Epithelial cell of prostate (primary cell): ENCODE measurements around the gene SNU13.
"Not testable (repeated sequence)": the region's sequence is repeated elsewhere in the genome, so short reads cannot be mapped to it uniquely, and the experiment has no call there.

Source experiments
- DNase-seq: peaks from one replicate; pipeline ENCODE4 v3.0.0-alpha.2; 2011; ENCODE audit warnings: low read depth, low spot score
- H3K27ac ChIP-seq: fragments of 450-650 bp; 2 replicates; pipeline ENCODE4 v1.5.1; 2017; ENCODE audit warnings: mild to moderate bottlenecking

SNU13 gene

DNA sequence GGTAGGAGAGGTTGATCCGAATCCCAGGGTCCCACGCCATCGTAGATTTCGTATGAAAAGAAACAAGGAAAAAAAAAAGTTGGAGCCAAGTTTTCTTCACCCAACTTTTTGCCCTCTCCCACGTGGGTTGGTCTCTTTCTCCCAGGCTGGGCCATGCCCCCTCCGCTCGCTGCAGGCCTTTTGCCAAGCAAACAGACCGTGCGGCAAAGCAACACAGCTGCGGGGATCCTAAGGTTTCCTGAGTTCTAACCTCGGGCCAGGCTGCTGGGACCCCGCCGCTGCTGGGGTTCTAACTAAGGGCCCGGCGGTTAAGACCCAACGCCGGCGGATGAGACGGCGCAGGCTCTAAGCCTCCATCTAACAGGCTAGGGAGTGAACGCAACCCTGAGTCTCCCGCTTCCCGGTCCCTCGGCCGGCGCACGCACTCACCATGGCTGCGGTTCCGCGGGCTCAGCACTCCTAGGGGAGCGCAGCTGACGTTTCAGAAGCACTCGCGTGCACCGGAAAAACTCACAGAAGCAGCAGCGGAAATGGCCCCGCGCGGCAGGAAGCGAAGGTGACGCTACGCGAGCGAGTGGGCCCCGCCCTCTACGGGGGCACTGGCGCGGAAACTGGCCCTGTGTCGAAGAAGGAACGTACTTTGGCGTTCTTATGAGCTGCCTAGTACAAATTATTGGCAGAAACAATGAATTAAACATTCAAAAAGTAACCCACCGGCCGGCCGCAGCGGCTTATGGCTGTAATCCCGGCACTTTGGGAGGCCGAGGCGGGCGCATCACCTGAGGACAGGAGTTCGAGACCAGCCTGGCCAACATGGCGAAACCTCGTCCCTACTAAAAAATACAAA lies at the start of gene SNU13:
TSS of gene SNU13 (minus strand) at position 503 of the 847 bp plus-strand sequence. CDS start at position 432, 71 bp downstream.
- H3K27ac ChIP-seq = peak within 1 kb of the TSS; percentile 84
- DNase-seq = peak; percentile 37

DNA sequence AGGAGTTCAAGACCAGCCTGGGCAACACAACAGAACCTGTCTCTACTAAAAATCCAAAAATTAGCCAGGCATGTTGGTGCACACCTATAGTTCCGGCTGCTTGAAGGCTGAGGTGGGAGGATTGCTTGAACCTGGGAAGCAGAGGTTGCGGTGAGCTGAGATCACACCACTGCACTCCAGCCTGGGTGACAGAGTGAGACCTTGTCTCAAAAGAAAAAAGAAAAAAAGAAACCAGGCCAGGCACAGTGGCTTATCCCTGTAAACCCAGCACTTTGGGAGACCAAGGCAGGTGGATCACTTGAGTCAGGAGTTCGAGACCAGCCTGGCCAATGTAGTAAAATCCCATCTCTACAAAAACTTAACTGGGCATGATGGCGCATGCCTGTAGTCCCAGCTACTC lies 44.6 kb upstream of the SNU13 start:
- H3K27ac ChIP-seq, DNase-seq: not testable (repeated sequence)

DNA sequence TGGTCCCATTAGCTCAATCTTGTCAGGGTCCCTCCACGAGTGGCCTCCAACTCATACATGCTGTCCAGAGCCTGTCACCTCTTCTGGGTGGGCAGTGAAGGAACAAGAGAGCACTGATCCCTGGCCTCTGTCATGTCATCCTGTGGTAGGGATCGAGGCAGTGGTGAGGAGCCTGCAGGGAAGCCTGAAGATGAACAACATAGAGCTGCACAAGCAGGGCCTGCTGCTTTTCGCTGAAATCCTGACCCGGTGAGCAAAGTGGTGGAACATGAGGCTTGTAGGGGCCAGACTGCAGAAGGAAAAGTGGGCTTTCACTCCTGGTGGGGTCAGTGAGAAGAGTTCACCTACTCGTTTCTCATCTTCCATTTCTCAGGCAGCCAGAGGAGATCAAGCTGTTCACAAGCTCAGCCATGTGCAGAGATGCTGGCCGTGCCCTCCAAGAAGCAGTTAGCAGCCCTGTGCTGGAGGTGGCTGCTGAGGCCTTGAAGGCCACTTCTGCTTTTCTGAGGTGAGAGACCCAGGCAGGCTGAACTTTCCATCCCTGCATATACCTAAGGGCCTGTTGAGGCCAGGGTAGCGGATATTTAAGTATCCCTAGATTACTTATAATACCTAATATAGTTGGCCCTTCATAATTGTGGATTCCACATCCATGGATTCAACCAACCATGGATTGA lies 43.6 kb upstream of the SNU13 start:
- no peak overlapping the region for H3K27ac ChIP-seq
- no peak for DNase-seq

- H3K27ac ChIP-seq = no peak overlapping the region
- DNase-seq = no peak
These were observed 42.9 kb upstream of the SNU13 start for GRCh38 chr22:41731609-41732008.

- H3K27ac ChIP-seq = no peak overlapping the region
These were observed 36.9 kb upstream of the SNU13 start for GRCh38 chr22:41725510-41726110.

GRCh38 chr22:41722496-41722895 lies 33.8 kb upstream of the SNU13 start:
- no peak for DNase-seq
- H3K27ac ChIP-seq = no peak overlapping the region

More at GRCh38 chr22:41725510-41726110, 36.9 kb upstream of the SNU13 start:
- no peak for DNase-seq

GRCh38 chr22:41713004-41713403 lies 24.3 kb upstream of the SNU13 start:
- H3K27ac ChIP-seq = no peak overlapping the region
- DNase-seq = no peak

GRCh38 chr22:41709341-41709740 lies 20.7 kb upstream of the SNU13 start:
- no peak for DNase-seq
- no peak overlapping the region for H3K27ac ChIP-seq

- no peak for DNase-seq
- no peak overlapping the region for H3K27ac ChIP-seq
These were observed 14.1 kb upstream of the SNU13 start for GRCh38 chr22:41702763-41703162.

GRCh38 chr22:41700108-41700364 lies 11.4 kb upstream of the SNU13 start:
- no peak overlapping the region for H3K27ac ChIP-seq
- no peak for DNase-seq

DNA sequence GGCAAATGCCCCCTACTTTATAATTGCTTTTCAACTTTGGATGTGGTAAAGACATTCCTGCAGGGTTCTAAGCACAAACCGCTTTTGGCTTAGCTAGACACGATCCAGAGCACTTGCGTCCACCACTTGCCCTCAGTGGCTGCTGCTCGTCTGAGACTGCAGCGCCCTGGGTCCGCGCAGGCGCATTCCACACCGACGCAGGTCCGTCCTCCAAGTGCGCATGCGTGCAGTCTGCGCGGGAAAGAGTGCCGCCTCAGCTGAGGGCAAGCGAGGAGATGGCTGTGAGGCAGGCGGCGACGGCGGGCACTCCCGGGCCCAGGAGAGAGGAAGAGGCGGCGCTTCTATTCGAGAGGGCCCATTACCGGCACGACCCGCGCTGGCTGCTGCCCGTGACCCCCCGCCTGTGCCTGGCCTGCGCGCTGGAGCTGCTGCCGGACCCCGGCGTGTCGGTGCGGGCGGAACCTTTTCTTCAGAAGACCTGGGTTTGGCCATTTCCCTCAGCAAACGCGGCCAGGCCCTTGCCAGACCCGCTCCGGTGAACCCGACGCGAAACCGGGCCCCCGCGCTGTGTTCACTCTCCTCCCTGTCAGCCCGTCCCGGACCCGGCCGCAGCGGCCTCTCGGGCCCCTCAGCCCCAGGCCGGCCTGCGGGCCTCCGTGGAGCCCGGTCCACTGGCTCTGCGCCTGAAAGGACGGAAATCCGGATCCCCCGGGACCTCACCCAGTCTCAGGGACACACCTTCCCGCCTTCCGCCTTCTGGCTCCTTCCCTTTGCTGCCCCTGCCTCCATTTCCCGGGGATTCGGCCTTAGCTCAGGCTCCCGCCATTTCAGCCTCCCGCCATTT lies 10.8 kb upstream of the SNU13 start, which contains the start of gene MEI1:
TSS of gene MEI1 (plus strand) at position 240 of the 844 bp plus-strand sequence. CDS start at position 276, 36 bp downstream.
- no peak for DNase-seq

GRCh38 chr22:41697126-41697775 lies 8.6 kb upstream of the SNU13 start:
- H3K27ac ChIP-seq = no peak overlapping the region
- no peak for DNase-seq

More for the DNA sequence above, 10.8 kb upstream of the SNU13 start, which contains the start of gene MEI1:
- no peak within 1 kb of the TSS for H3K27ac ChIP-seq

- no peak overlapping the region for H3K27ac ChIP-seq
- DNase-seq = no peak
These were observed 8.0 kb upstream of the SNU13 start for GRCh38 chr22:41696703-41697102.

GRCh38 chr22:41695211-41695610 lies 6.5 kb upstream of the SNU13 start:
- no peak overlapping the region for H3K27ac ChIP-seq

DNA sequence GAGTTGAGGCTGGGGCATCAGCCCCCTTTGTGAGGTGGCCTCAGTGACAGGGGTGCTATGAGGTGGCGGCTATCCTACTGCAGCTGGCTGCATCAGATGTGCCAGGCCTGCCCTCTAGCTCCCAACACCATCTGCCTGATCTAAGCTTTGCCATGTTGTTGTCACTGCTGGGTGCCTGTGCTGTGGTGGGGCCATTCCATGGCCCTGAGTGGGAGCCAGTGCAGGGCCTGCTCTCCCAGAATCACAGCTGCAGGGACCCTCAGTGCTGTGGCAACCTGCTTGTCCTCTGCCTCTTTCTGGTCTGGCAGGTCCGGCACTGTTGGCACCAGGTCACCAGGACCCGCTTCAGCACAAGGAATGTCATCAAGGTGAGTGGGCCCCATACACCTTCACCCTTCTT lies 1.8 kb upstream of the SNU13 start:
- DNase-seq = no peak
- H3K27ac ChIP-seq = no peak overlapping the region

More at GRCh38 chr22:41695211-41695610, 6.5 kb upstream of the SNU13 start:
- DNase-seq = no peak

DNA sequence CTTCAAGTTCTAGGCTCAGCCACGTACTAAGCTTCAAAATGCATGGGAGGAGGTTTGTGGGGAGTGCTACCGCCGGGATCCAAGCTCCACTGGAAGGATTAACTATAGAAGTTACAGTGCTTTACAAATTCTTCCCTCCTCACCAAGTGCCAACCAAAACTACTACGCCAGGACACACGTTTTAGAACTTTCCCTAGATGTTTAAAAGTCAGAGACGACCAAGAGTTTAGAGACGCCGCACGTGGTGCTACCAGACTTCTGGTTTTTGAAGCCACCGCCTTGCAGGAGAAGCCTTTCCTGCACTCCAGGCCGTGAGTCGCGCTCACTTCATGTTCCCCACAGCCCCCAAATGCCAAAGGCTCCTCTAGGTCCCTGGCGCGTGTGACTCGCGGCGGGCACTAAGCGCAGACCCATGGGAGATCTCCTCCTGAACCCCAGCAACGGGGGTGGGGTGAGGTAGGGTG lies 734 bp downstream of the SNU13 start:
- no peak for DNase-seq
- H3K27ac ChIP-seq = peak overlapping the region; percentile 84

- H3K27ac ChIP-seq, DNase-seq: not testable (repeated sequence)
These were observed 1.8 kb downstream of the SNU13 start for GRCh38 chr22:41686890-41687289.

DNA sequence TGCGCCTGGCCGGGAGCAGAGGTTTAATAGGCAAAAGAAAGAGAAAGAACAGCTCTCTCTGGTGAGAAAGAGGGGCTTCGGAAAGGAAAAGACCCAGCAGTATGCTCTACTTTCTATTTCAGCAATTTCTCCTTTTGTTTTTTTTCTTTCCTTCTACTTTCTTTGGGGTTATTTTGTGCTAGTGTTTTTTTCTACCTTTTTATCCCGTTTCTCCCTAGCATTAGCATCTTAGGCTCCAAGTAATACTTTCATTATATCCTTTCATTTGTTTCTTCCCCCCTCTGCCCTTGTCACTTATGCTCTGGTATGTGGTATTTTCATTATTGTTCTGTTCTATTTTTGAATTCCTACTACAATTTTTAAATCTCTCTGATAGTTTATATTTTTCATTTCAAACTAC lies 4.5 kb downstream of the SNU13 start:
- peak overlapping the region; percentile 78 for H3K27ac ChIP-seq
- DNase-seq = no peak

GRCh38 chr22:41683616-41684015 lies 5.1 kb downstream of the SNU13 start:
- peak overlapping the region; percentile 78 for H3K27ac ChIP-seq
- DNase-seq = no peak

- peak overlapping the region; percentile 78 for H3K27ac ChIP-seq
- DNase-seq = no peak
These were observed 5.6 kb downstream of the SNU13 start for GRCh38 chr22:41683052-41683451.
